PC-9 (cell line): ENCODE results near the gene UBAC1.

Experiments
- EZH2 ChIP-seq: fragments of 200-600 bp; sonication (generic); IDR thresholded peaks from 2 replicates; pipeline ENCODE4 v1.8.0; 2017; ENCODE audit warnings: antibody characterized with exemption, low read depth
- TF ChIP-seq, protein P1 (sequence below): fragments of 200-600 bp; sonication (generic); conservative IDR thresholded peaks from 2 replicates; pipeline ENCODE4 v1.6.1; 2017; ENCODE audit warnings: mixed run types, antibody characterized with exemption, mild to moderate bottlenecking, moderate library complexity

DNA sequence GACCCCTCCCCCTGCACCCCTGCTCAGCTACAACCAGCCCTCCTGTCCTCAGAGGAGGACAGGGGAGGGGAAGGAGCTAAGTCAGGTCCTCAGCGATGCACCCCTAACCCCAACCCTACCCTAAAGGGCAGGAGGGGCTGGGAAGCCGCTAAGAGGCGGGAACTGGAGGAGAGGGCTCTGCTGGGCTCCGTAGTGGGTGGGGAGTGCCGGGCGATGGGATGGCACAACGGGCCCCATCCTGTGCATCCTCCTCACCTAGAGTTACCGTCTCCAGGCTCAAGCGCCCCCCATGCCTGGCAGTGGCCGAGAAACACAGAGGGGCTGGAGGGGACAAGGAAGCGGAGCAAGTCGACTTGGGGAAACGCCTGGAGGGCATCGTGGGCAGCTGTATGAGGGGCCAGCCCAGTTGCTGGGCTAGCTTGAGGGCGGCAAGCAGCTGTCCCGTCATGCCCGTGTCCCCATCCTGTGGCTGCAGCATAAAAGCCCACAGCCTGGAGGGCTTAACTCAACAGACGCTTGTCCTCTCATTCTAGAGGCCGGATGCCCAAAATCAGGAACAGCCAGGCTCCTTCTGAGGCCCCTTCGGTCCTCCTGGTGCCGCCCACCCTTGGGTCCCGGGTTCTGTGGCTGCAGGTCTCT is 23.0 kb upstream of the UBAC1 start:
- TF ChIP-seq EZH2: no peak
- TF ChIP-seq, protein P1, sequence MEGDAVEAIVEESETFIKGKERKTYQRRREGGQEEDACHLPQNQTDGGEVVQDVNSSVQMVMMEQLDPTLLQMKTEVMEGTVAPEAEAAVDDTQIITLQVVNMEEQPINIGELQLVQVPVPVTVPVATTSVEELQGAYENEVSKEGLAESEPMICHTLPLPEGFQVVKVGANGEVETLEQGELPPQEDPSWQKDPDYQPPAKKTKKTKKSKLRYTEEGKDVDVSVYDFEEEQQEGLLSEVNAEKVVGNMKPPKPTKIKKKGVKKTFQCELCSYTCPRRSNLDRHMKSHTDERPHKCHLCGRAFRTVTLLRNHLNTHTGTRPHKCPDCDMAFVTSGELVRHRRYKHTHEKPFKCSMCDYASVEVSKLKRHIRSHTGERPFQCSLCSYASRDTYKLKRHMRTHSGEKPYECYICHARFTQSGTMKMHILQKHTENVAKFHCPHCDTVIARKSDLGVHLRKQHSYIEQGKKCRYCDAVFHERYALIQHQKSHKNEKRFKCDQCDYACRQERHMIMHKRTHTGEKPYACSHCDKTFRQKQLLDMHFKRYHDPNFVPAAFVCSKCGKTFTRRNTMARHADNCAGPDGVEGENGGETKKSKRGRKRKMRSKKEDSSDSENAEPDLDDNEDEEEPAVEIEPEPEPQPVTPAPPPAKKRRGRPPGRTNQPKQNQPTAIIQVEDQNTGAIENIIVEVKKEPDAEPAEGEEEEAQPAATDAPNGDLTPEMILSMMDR: no peak
